Endothelial cell of umbilical vein (primary cell): ENCODE results near the gene RAB3IL1.

Source experiments
- CTCF ChIP-seq, 2 donors: IDR thresholded peaks; 1 replicate in 1 of 2; 2 replicates in 1 of 2; pipeline ENCODE4 v1.5.1; 2011; ENCODE audit warnings: low read length in 2 of 2, mild to moderate bottlenecking in 2 of 2, moderate library complexity in 2 of 2, control low read depth in 1 of 2, inconsistent platforms in 1 of 2, low read depth in 1 of 2; ENCODE audit not compliant: insufficient read depth in 1 of 2; ENCODE audit errors: extremely low read depth in 1 of 2
- EZH2 ChIP-seq: IDR thresholded peaks from 2 replicates; pipeline ENCODE4 v1.6.1; 2012; ENCODE audit warnings: borderline replicate concordance, low read depth, mild to moderate bottlenecking, moderate library complexity, low read length, inconsistent platforms; ENCODE audit not compliant: severe bottlenecking
- MYC ChIP-seq: IDR thresholded peaks from one replicate; pipeline ENCODE4 v1.6.1; 2011; ENCODE audit warnings: mild to moderate bottlenecking, low read depth, low read length

- TF ChIP-seq CTCF (IDR thresholded peaks at IDR 0.05; ENCODE audit: extremely low read depth in 1 of 2, insufficient read depth in 1 of 2, low read depth in 1 of 2, low read length in 2 of 2) (no peak), EZH2 (no peak), MYC (no peak)
Measured at GRCh38 chr11:61924064-61924455, 6.7 kb upstream of the RAB3IL1 start.
